ENCODE measurements around the gene VNN1.
"Not testable (repeated sequence)": the region's sequence is repeated elsewhere in the genome, so short reads cannot be mapped to it uniquely, and the experiment has no call there.

Gene VNN1

GRCh38 chr6:132695773-132696172 is 18.1 kb downstream of the VNN1 start:
- Histone ChIP-seq H3K27ac (ENCODE audit: low read depth, low read length) (no peak overlapping the region), H3K9ac (ENCODE audit: low read length) (no peak overlapping the region), H3K4me3 (ENCODE audit: low read depth, low read length) (no peak overlapping the region), H3K36me3 (ENCODE audit: control insufficient read depth, insufficient read depth, low read length) (no peaks in the 10 kb centered on the region), H3K27me3 (ENCODE audit: control insufficient read depth, insufficient read depth, low read length) (no peaks in the 10 kb centered on the region), H3K4me1 (ENCODE audit: control insufficient read depth, insufficient read depth, low read length) (no peaks in the 10 kb centered on the region), H3K9me3 (ENCODE audit: control insufficient read depth, insufficient read depth, low read depth, low read length) (no peaks in the 10 kb centered on the region)

- no peaks in the 10 kb centered on the region for H3K9me3 ChIP-seq (ENCODE audit: control insufficient read depth, insufficient read depth, low read depth, low read length)
- no peaks in the 10 kb centered on the region for H3K36me3 ChIP-seq (ENCODE audit: control insufficient read depth, insufficient read depth, low read length)
- no peak overlapping the region for H3K27ac ChIP-seq (ENCODE audit: low read depth, low read length)
- no peaks in the 10 kb centered on the region for H3K4me1 ChIP-seq (ENCODE audit: control insufficient read depth, insufficient read depth, low read length)
- no peak overlapping the region for H3K9ac ChIP-seq (ENCODE audit: low read length)
- H3K27me3 ChIP-seq (ENCODE audit: control insufficient read depth, insufficient read depth, low read length), result no peaks in the 10 kb centered on the region
- H3K4me3 ChIP-seq (ENCODE audit: low read depth, low read length), result no peak overlapping the region
Measured at GRCh38 chr6:132693478-132693877, 20.4 kb downstream of the VNN1 start.

- Histone ChIP-seq H3K9ac (ENCODE audit: low read length) (no peak overlapping the region), H3K4me3 (ENCODE audit: low read depth, low read length) (no peak overlapping the region), H3K27ac (ENCODE audit: low read depth, low read length) (no peak overlapping the region), H3K27me3 (ENCODE audit: control insufficient read depth, insufficient read depth, low read length) (no peaks in the 10 kb centered on the region), H3K36me3 (ENCODE audit: control insufficient read depth, insufficient read depth, low read length) (no peaks in the 10 kb centered on the region), H3K9me3 (ENCODE audit: control insufficient read depth, insufficient read depth, low read depth, low read length) (no peaks in the 10 kb centered on the region), H3K4me1 (ENCODE audit: control insufficient read depth, insufficient read depth, low read length) (no peaks in the 10 kb centered on the region)
Measured at GRCh38 chr6:132690678-132691077, 23.2 kb downstream of the VNN1 start.

GRCh38 chr6:132687306-132687705 is 26.5 kb downstream of the VNN1 start:
- no peaks in the 10 kb centered on the region for H3K9me3 ChIP-seq (ENCODE audit: control insufficient read depth, insufficient read depth, low read depth, low read length)
- no peak overlapping the region for H3K9ac ChIP-seq (ENCODE audit: low read length)
- no peak overlapping the region for H3K27ac ChIP-seq (ENCODE audit: low read depth, low read length)
- no peak overlapping the region for H3K4me3 ChIP-seq (ENCODE audit: low read depth, low read length)
- no peaks in the 10 kb centered on the region for H3K27me3 ChIP-seq (ENCODE audit: control insufficient read depth, insufficient read depth, low read length)
- no peaks in the 10 kb centered on the region for H3K36me3 ChIP-seq (ENCODE audit: control insufficient read depth, insufficient read depth, low read length)
- H3K4me1 ChIP-seq (ENCODE audit: control insufficient read depth, insufficient read depth, low read length), result peaks cover 3% of the 10 kb centered on the region; the same call in 1 of the 2 replicates

- no peak overlapping the region for H3K9ac ChIP-seq (ENCODE audit: low read length)
- H3K27me3 ChIP-seq (ENCODE audit: control insufficient read depth, insufficient read depth, low read length), result no peaks in the 10 kb centered on the region
- H3K4me3 ChIP-seq (ENCODE audit: low read depth, low read length), result no peak overlapping the region
- H3K9me3 ChIP-seq (ENCODE audit: control insufficient read depth, insufficient read depth, low read depth, low read length), result no peaks in the 10 kb centered on the region
- H3K27ac ChIP-seq (ENCODE audit: low read depth, low read length), result no peak overlapping the region
- peaks cover 3% of the 10 kb centered on the region; the same call in 1 of the 2 replicates for H3K4me1 ChIP-seq (ENCODE audit: control insufficient read depth, insufficient read depth, low read length)
- H3K36me3 ChIP-seq (ENCODE audit: control insufficient read depth, insufficient read depth, low read length), result no peaks in the 10 kb centered on the region
Measured at GRCh38 chr6:132686531-132686930, 27.3 kb downstream of the VNN1 start.

- Histone ChIP-seq H3K36me3 (ENCODE audit: control insufficient read depth, insufficient read depth, low read length) (no peaks in the 10 kb centered on the region), H3K9me3 (ENCODE audit: control insufficient read depth, insufficient read depth, low read depth, low read length) (no peaks in the 10 kb centered on the region), H3K4me3 (ENCODE audit: low read depth, low read length) (no peak overlapping the region), H3K9ac (ENCODE audit: low read length) (no peak overlapping the region), H3K27me3 (ENCODE audit: control insufficient read depth, insufficient read depth, low read length) (no peaks in the 10 kb centered on the region), H3K27ac (ENCODE audit: low read depth, low read length) (no peak overlapping the region), H3K4me1 (ENCODE audit: control insufficient read depth, insufficient read depth, low read length) (peaks cover 3% of the 10 kb centered on the region; the same call in 1 of the 2 replicates)
Measured at GRCh38 chr6:132685009-132685408, 28.8 kb downstream of the VNN1 start.

- H3K27me3 ChIP-seq (ENCODE audit: control insufficient read depth, insufficient read depth, low read length), result no peaks in the 10 kb centered on the region
- H3K4me1 ChIP-seq (ENCODE audit: control insufficient read depth, insufficient read depth, low read length), result peaks cover 3% of the 10 kb centered on the region; the same call in 1 of the 2 replicates
- H3K36me3 ChIP-seq (ENCODE audit: control insufficient read depth, insufficient read depth, low read length), result no peaks in the 10 kb centered on the region
- no peak overlapping the region for H3K27ac ChIP-seq (ENCODE audit: low read depth, low read length)
- H3K9ac ChIP-seq (ENCODE audit: low read length), result no peak overlapping the region
- H3K9me3 ChIP-seq (ENCODE audit: control insufficient read depth, insufficient read depth, low read depth, low read length), result no peaks in the 10 kb centered on the region
- no peak overlapping the region for H3K4me3 ChIP-seq (ENCODE audit: low read depth, low read length)
Measured at GRCh38 chr6:132684272-132684671, 29.6 kb downstream of the VNN1 start.

- Histone ChIP-seq H3K4me3 (ENCODE audit: low read depth, low read length) (no peak overlapping the region), H3K27me3 (ENCODE audit: control insufficient read depth, insufficient read depth, low read length) (no peaks in the 10 kb centered on the region), H3K27ac (ENCODE audit: low read depth, low read length) (no peak overlapping the region), H3K9me3 (ENCODE audit: control insufficient read depth, insufficient read depth, low read depth, low read length) (no peaks in the 10 kb centered on the region), H3K9ac (ENCODE audit: low read length) (no peak overlapping the region), H3K36me3 (ENCODE audit: control insufficient read depth, insufficient read depth, low read length) (no peaks in the 10 kb centered on the region), H3K4me1 (ENCODE audit: control insufficient read depth, insufficient read depth, low read length) (peaks cover 3% of the 10 kb centered on the region; the same call in 1 of the 2 replicates)
Measured at GRCh38 chr6:132683543-132683942, 30.3 kb downstream of the VNN1 start.

GRCh38 chr6:132679094-132679493 is 34.8 kb downstream of the VNN1 start:
- H3K27me3 ChIP-seq (ENCODE audit: control insufficient read depth, insufficient read depth, low read length); H3K36me3 ChIP-seq (ENCODE audit: control insufficient read depth, insufficient read depth, low read length); H3K4me3 ChIP-seq (ENCODE audit: low read depth, low read length); H3K9me3 ChIP-seq (ENCODE audit: control insufficient read depth, insufficient read depth, low read depth, low read length); H3K4me1 ChIP-seq (ENCODE audit: control insufficient read depth, insufficient read depth, low read length); H3K27ac ChIP-seq (ENCODE audit: low read depth, low read length); H3K9ac ChIP-seq (ENCODE audit: low read length): not testable (repeated sequence)

- Histone ChIP-seq H3K4me1 (ENCODE audit: control insufficient read depth, insufficient read depth, low read length) (no peaks in the 10 kb centered on the region), H3K27ac (ENCODE audit: low read depth, low read length) (no peak overlapping the region), H3K9ac (ENCODE audit: low read length) (no peak overlapping the region), H3K36me3 (ENCODE audit: control insufficient read depth, insufficient read depth, low read length) (no peaks in the 10 kb centered on the region), H3K9me3 (ENCODE audit: control insufficient read depth, insufficient read depth, low read depth, low read length) (no peaks in the 10 kb centered on the region), H3K27me3 (ENCODE audit: control insufficient read depth, insufficient read depth, low read length) (no peaks in the 10 kb centered on the region), H3K4me3 (ENCODE audit: low read depth, low read length) (no peak overlapping the region)
Measured at GRCh38 chr6:132675749-132676148, 38.1 kb downstream of the VNN1 start.

- Histone ChIP-seq H3K9ac (ENCODE audit: low read length) (no peak overlapping the region), H3K36me3 (ENCODE audit: control insufficient read depth, insufficient read depth, low read length) (no peaks in the 10 kb centered on the region), H3K4me3 (ENCODE audit: low read depth, low read length) (no peak overlapping the region), H3K27me3 (ENCODE audit: control insufficient read depth, insufficient read depth, low read length) (no peaks in the 10 kb centered on the region), H3K4me1 (ENCODE audit: control insufficient read depth, insufficient read depth, low read length) (no peaks in the 10 kb centered on the region), H3K27ac (ENCODE audit: low read depth, low read length) (no peak overlapping the region), H3K9me3 (ENCODE audit: control insufficient read depth, insufficient read depth, low read depth, low read length) (no peaks in the 10 kb centered on the region)
Measured at GRCh38 chr6:132675002-132675401, 38.9 kb downstream of the VNN1 start.
